Liver (tissue), 9 donors: Measurements from ENCODE around the gene SOCS3. TPM values are rescaled to one million over a fixed set of nuclear protein-coding genes. Genes with fewer than 3 reads are reported as not detected.

ENCODE experiments used
- DNase-seq: peaks from one replicate; pipeline ENCODE4 v3.0.0-alpha.2; 2017; ENCODE audit warnings: low spot score
- H3K27ac ChIP-seq, 2 donors: one replicate each; pipeline ENCODE4 v1.7.0; 2013; ENCODE audit warnings: inconsistent platforms in 2 of 2, low read length in 2 of 2, control low read depth in 1 of 2, low read depth in 1 of 2, mild to moderate bottlenecking in 1 of 2
- H3K27me3 ChIP-seq, 4 donors: one replicate each; pipeline versions ENCODE4 v1.6.1 to v1.7.0; 2013; ENCODE audit warnings: low read length in 3 of 4, inconsistent platforms in 1 of 4, mild to moderate bottlenecking in 1 of 4, moderate library complexity in 1 of 4; ENCODE audit not compliant: control insufficient read depth in 4 of 4, insufficient read depth in 4 of 4
- H3K36me3 ChIP-seq, 4 donors: one replicate each; pipeline versions ENCODE4 v1.6.1 to v1.7.0; 2013; ENCODE audit warnings: low read length in 3 of 4, mild to moderate bottlenecking in 3 of 4, low read depth in 1 of 4, moderate library complexity in 1 of 4; ENCODE audit not compliant: control insufficient read depth in 4 of 4, insufficient read depth in 3 of 4
- H3K4me1 ChIP-seq, 4 donors: one replicate each; pipeline versions ENCODE4 v1.6.1 to v1.7.0; 2013; ENCODE audit warnings: low read length in 3 of 4, mild to moderate bottlenecking in 3 of 4, moderate library complexity in 1 of 4; ENCODE audit not compliant: control insufficient read depth in 4 of 4, insufficient read depth in 4 of 4
- H3K4me3 ChIP-seq, 3 donors: one replicate each; pipeline versions ENCODE4 v1.6.1 to v1.7.0; 2013; ENCODE audit warnings: low read length in 3 of 3, control low read depth in 1 of 3, low read depth in 1 of 3, mild to moderate bottlenecking in 1 of 3
- H3K9ac ChIP-seq, 2 donors: one replicate each; pipeline ENCODE4 v1.7.0; 2013; ENCODE audit warnings: low read length in 2 of 2, mild to moderate bottlenecking in 2 of 2, moderate library complexity in 2 of 2, control low read depth in 1 of 2, low read depth in 1 of 2
- H3K9me3 ChIP-seq, 4 donors: one replicate each; pipeline versions ENCODE4 v1.6.1 to v1.7.0; 2013; ENCODE audit warnings: low read length in 3 of 4; ENCODE audit not compliant: control insufficient read depth in 4 of 4
- ATF3 ChIP-seq: IDR thresholded peaks from 2 replicates; pipeline ENCODE4 v1.6.1; 2016; ENCODE audit warnings: antibody characterized with exemption
- CTCF ChIP-seq: fragments of 150-350 bp; IDR thresholded peaks from 2 replicates; pipeline ENCODE4 v1.5.1; 2017; ENCODE audit warnings: improper control_type of control experiment, low read depth, low read length; ENCODE audit not compliant: missing input control
- FOXA1 ChIP-seq: IDR thresholded peaks from 2 replicates; pipeline ENCODE4 v1.6.1; 2016; ENCODE audit warnings: antibody characterized with exemption
- FOXA2 ChIP-seq: IDR thresholded peaks from 2 replicates; pipeline ENCODE4 v1.6.1; 2016; ENCODE audit warnings: antibody characterized with exemption
- HNF4A ChIP-seq, 2 donors: conservative IDR thresholded peaks; 2 replicates each; pipeline ENCODE4 v1.6.1; 2016; ENCODE audit warnings: antibody characterized with exemption in 2 of 2, mild to moderate bottlenecking in 2 of 2
- HNF4G ChIP-seq: IDR thresholded peaks from 2 replicates; pipeline ENCODE4 v1.6.1; 2016; ENCODE audit warnings: antibody characterized with exemption
- JUND ChIP-seq, 2 donors: IDR thresholded peaks; 2 replicates each; pipeline ENCODE4 v1.6.1; 2016; ENCODE audit warnings: antibody characterized with exemption in 2 of 2
- MAX ChIP-seq: IDR thresholded peaks from 2 replicates; pipeline ENCODE4 v1.6.1; 2016; ENCODE audit warnings: antibody characterized with exemption
- NR2F2 ChIP-seq: IDR thresholded peaks from 2 replicates; pipeline ENCODE4 v1.6.1; 2016; ENCODE audit warnings: antibody characterized with exemption
- REST ChIP-seq: IDR thresholded peaks from 2 replicates; pipeline ENCODE4 v1.6.1; 2016; ENCODE audit warnings: antibody characterized with exemption, mild to moderate bottlenecking
- TAF1 ChIP-seq: conservative IDR thresholded peaks from 2 replicates; pipeline ENCODE4 v1.6.1; 2016; ENCODE audit warnings: antibody characterized with exemption, mild to moderate bottlenecking
- YY1 ChIP-seq: IDR thresholded peaks from 2 replicates; pipeline ENCODE4 v1.6.1; 2016; ENCODE audit warnings: antibody characterized with exemption, mild to moderate bottlenecking
- ZBTB33 ChIP-seq: IDR thresholded peaks from 2 replicates; pipeline ENCODE4 v1.6.1; 2016; ENCODE audit warnings: antibody characterized with exemption
- WGBS: extraction: QIAGEN DNeasy Blood & Tissue Kit; methylation state at CpG from one replicate; pipeline ENCODE4 v1.1.7; 2013; 5-methylcytosine and 5-hydroxymethylcytosine counted together
- polyA plus RNA-seq, 2 donors: library from polyadenylated mRNA; stranded (reverse) in 1 of 2; unstranded in 1 of 2; fragments of 200-250 nt in 1 of 2; fragments of >200 nt in 1 of 2; fragmentation: Nextera tagmentation in 1 of 2; extraction: Ambion mirVana in 1 of 2; gene quantifications; one replicate each; pipeline versions ENCODE4 v1.2.1 to v1.2.3, GENCODE V29; 2013 to 2015
- total RNA-seq, 2 donors: library from RNA; depleted of rRNA; stranded (reverse); fragments of >200 nt; gene quantifications; one replicate each; pipeline ENCODE4 v1.2.3, GENCODE V29; 2014
- donor health status: healthy.
- donor health status: healthy.
- donor health status: healthy.
- donor health status: healthy.
- donor health status: healthy.

SOCS3 gene
- total and polyA plus RNA-seq, 4 donors = 12.2 to 48.0 (median 18.3) TPM

- DNase-seq = no peak
- Histone ChIP-seq H3K9me3 (no peaks in the 10 kb centered on the region), H3K27ac (no peak overlapping the region), H3K27me3 (no peaks in the 10 kb centered on the region), H3K4me3 (no peak overlapping the region), H3K4me1 (peaks cover 4 to 9% (median 7%) of the 10 kb centered on the region in 4 donors), H3K9ac (no peak overlapping the region), H3K36me3 (peaks cover 19 to 67% (median 39%) of the 10 kb centered on the region in 4 donors)
- WGBS = 79% methylated on average over 8 of the region's 8 CpGs
- TF ChIP-seq YY1 (no peak), JUND (IDR thresholded peaks at IDR 0.05) (no peak), FOXA2 (no peak)
Observed at GRCh38 chr17:78401891-78402290, 42.0 kb upstream of the SOCS3 start.

- no peaks in the 10 kb centered on the region for H3K27me3 ChIP-seq
- no peaks in the 10 kb centered on the region for H3K9me3 ChIP-seq
- no peak overlapping the region for H3K9ac ChIP-seq
- peaks cover 19 to 67% (median 39%) of the 10 kb centered on the region in 4 donors for H3K36me3 ChIP-seq
- no peak overlapping the region for H3K27ac ChIP-seq
- TF ChIP-seq JUND (IDR thresholded peaks at IDR 0.05) = no peak
- TF ChIP-seq CTCF = no peak
- TF ChIP-seq ATF3 = no peak
- no peak for TF ChIP-seq FOXA1
- no peak for TF ChIP-seq HNF4A (conservative IDR thresholded peaks at IDR 0.05)
- no peak for TF ChIP-seq MAX
- TF ChIP-seq ZBTB33 = no peak
- no peak for TF ChIP-seq REST
- no peak for TF ChIP-seq TAF1
- no peak for TF ChIP-seq NR2F2
- no peak for TF ChIP-seq HNF4G
- peaks cover 5 to 15% (median 10%) of the 10 kb centered on the region in 4 donors for H3K4me1 ChIP-seq
- DNase-seq = no peak
- WGBS = 83% methylated on average over 6 of the region's 6 CpGs
- H3K4me3 ChIP-seq = no peak overlapping the region
Observed at GRCh38 chr17:78401246-78401645, 41.4 kb upstream of the SOCS3 start.
